Measurements from ENCODE around the gene ZBTB45. TPM values are rescaled to one million over a fixed set of nuclear protein-coding genes. Genes with fewer than 3 reads are reported as not detected.

Gene ZBTB45
- total and polyA plus RNA-seq, 12 donors: 7.1 to 13.3 (median 9.3) TPM

- DNase-seq (peak; percentile 99 to 100), ATAC-seq (peak; percentile 97 to 99 (median 98))
- WGBS, 2 donors: 1 to 2% methylated on average over 60 of the region's 60 CpGs
- Histone ChIP-seq H3K4me3 (peak overlapping the region; percentile 47 to 74 (median 62)), H3K9me3 (no peaks in the 10 kb centered on the region), H3K27ac (peak overlapping the region in 9 of 10 donors; percentile 76 to 92 (median 85)), H3K36me3 (no peaks in the 10 kb centered on the region), H3K4me1 (peaks cover 2 to 29% (median 18%) of the 10 kb centered on the region in 9 donors), H3K27me3 (no peaks in the 10 kb centered on the region)
- intact Hi-C loops (cut with DNase I): loop anchor here in 1 of 10 donors (1.0 kb wide), 1 partner anchor 20 kb away; the partner anchor contains the start of gene ZBTB45
- peak in 7 of 9 donors; percentile 11 to 52 (median 32) for TF ChIP-seq CTCF (IDR thresholded peaks at IDR 0.05)
Observed at GRCh38 chr19:58499021-58499927, 20.3 kb downstream of the ZBTB45 start.

GRCh38 chr19:58498316-58499020 lies 21.1 kb downstream of the ZBTB45 start:
- no peaks in the 10 kb centered on the region for H3K27me3 ChIP-seq
- peaks cover 2 to 29% (median 18%) of the 10 kb centered on the region in 9 donors for H3K4me1 ChIP-seq
- ATAC-seq (peak in 6 of 8 donors; percentile 2 to 46 (median 6)), DNase-seq (no peak)
- intact Hi-C loops (cut with DNase I): loop anchor here in 1 of 10 donors (1.0 kb wide), 1 partner anchor 21 kb away; the partner anchor contains the start of gene ZBTB45
- H3K9me3 ChIP-seq: no peaks in the 10 kb centered on the region
- H3K27ac ChIP-seq: peak overlapping the region in 5 of 10 donors; percentile 12 to 89 (median 77)
- no peak for TF ChIP-seq CTCF (IDR thresholded peaks at IDR 0.05)
- no peaks in the 10 kb centered on the region for H3K36me3 ChIP-seq
- peak overlapping the region in 9 of 10 donors; percentile 19 to 74 (median 62) for H3K4me3 ChIP-seq
- WGBS, 2 donors: 54 to 60% methylated on average over 22 of the region's 22 CpGs

- no peak for ATAC-seq
- H3K9me3 ChIP-seq: no peaks in the 10 kb centered on the region
- intact Hi-C loops (cut with DNase I): no loop called here
- 85% methylated on average over 8 of the region's 8 CpGs for WGBS, 2 donors
- H3K27ac ChIP-seq: no peak overlapping the region
- no peak for DNase-seq
- H3K36me3 ChIP-seq: no peaks in the 10 kb centered on the region
- no peak for TF ChIP-seq CTCF (IDR thresholded peaks at IDR 0.05)
- peaks cover 2 to 29% (median 18%) of the 10 kb centered on the region in 9 donors for H3K4me1 ChIP-seq
- no peak overlapping the region for H3K4me3 ChIP-seq
- no peaks in the 10 kb centered on the region for H3K27me3 ChIP-seq
Observed at GRCh38 chr19:58497634-58498170, 21.9 kb downstream of the ZBTB45 start.

- Histone ChIP-seq H3K4me3 (no peak overlapping the region), H3K36me3 (no peaks in the 10 kb centered on the region), H3K27me3 (no peaks in the 10 kb centered on the region), H3K4me1 (no peaks in the 10 kb centered on the region), H3K9me3 (no peaks in the 10 kb centered on the region), H3K27ac (no peak overlapping the region)
- intact Hi-C loops (cut with DNase I): no loop called here
- ATAC-seq: no peak
- DNase-seq: no peak
- no peak for TF ChIP-seq CTCF (IDR thresholded peaks at IDR 0.05)
- 83 to 92% methylated on average over 14 of the region's 14 CpGs for WGBS, 2 donors
Observed at GRCh38 chr19:58492265-58492664, 27.3 kb downstream of the ZBTB45 start.

Data from heart right ventricle (tissue), 16 donors.